ENCODE results near the gene CTTNBP2NL. TPM values are rescaled to one million over a fixed set of nuclear protein-coding genes. Genes with fewer than 3 reads are reported as not detected.

CTTNBP2NL gene
- polyA plus RNA-seq, 1 donor, result 43.5 TPM

- DNase-seq, result no peak
Observed at GRCh38 chr1:112506306-112506705, 110.3 kb downstream of the CTTNBP2NL start.

GRCh38 chr1:112506731-112507130, 110.7 kb downstream of the CTTNBP2NL start:
- no peak for DNase-seq

- no peak for DNase-seq
Observed at GRCh38 chr1:112507336-112507735, 111.3 kb downstream of the CTTNBP2NL start.

GRCh38 chr1:112507921-112508277, 111.9 kb downstream of the CTTNBP2NL start:
- no peak for DNase-seq

GRCh38 chr1:112508278-112509004, 112.4 kb downstream of the CTTNBP2NL start, which contains the start of gene WNT2B:
TSS of gene WNT2B (plus strand) at chr1:112508965. CDS start at chr1:112509263, 298 bp downstream.
- DNase-seq, result no peak

- DNase-seq, result no peak
Observed at GRCh38 chr1:112509005-112509659, 113.1 kb downstream of the CTTNBP2NL start.

GRCh38 chr1:112509660-112510178, 113.7 kb downstream of the CTTNBP2NL start:
- DNase-seq, result no peak

- DNase-seq, result no peak
Observed at GRCh38 chr1:112510340-112510739, 114.3 kb downstream of the CTTNBP2NL start.

Other genes with a start within 250 kb of the CTTNBP2NL start
- gene WNT2B, start 112.8 kb downstream of the CTTNBP2NL start, polyA plus RNA-seq (ENCODE audit: insufficient read length), result 4.5 TPM
- gene ST7L, start 222.9 kb downstream of the CTTNBP2NL start, polyA plus RNA-seq (ENCODE audit: insufficient read length), result 33.1 TPM
- 151 TPM for gene CAPZA1, start 223.6 kb downstream of the CTTNBP2NL start, polyA plus RNA-seq (ENCODE audit: insufficient read length)